Heart left ventricle (tissue), 13 donors: ENCODE measurements around the gene SH3BP2.

Experiments
- CTCF ChIP-seq, 12 donors: fragments of 200-600 bp; sonication (generic) in 4 of 12; IDR thresholded peaks; one replicate each; pipeline versions ENCODE4 v1.5.0 to v1.8.0; 2018 to 2022; ENCODE audit warnings: antibody characterized with exemption in 12 of 12, mild to moderate bottlenecking in 5 of 12
- POLR2A ChIP-seq, 2 donors: fragments of 450-650 bp; IDR thresholded peaks; one replicate each; pipeline ENCODE4 v1.6.1; 2017; ENCODE audit warnings: antibody characterized with exemption in 2 of 2, mild to moderate bottlenecking in 2 of 2, moderate library complexity in 2 of 2
- donor health status: ischemic (EF 13 %, LVEDD 7.1; RV severe dilation, severe dysfunction).
- donor health status: DM: no; HTN: yes; CAD: no.
- donor health status: DM: no; HTN: no; CAD: no.
- donor health status: ischemic (EF 25% LVEDD 6.9; RV normal size, moderate dysfunction).
- donor health status: ischemic (EF 25% LVEDD 5.7; RV mildly dilated, moderate dysfunction).
- donor health status: ischemic (EF 35%, LVEDD 5.7; RV mildly dilated, moderate dysfunction).
- donor health status: nonischemic (EF 11% LVEDD 7.7; RV severe dilation, severe dysfunction).
- donor health status: DM: yes; HTN: yes; CAD: no.
- donor health status: PGD.
- donor health status: ischemic (EF 29% LVEDD 5.4; RV normal size, mild dysfunction).
- donor health status: nonischemic (EF 23%, LVEDD 6.1; RV moderate dilation, normal function).

DNA sequence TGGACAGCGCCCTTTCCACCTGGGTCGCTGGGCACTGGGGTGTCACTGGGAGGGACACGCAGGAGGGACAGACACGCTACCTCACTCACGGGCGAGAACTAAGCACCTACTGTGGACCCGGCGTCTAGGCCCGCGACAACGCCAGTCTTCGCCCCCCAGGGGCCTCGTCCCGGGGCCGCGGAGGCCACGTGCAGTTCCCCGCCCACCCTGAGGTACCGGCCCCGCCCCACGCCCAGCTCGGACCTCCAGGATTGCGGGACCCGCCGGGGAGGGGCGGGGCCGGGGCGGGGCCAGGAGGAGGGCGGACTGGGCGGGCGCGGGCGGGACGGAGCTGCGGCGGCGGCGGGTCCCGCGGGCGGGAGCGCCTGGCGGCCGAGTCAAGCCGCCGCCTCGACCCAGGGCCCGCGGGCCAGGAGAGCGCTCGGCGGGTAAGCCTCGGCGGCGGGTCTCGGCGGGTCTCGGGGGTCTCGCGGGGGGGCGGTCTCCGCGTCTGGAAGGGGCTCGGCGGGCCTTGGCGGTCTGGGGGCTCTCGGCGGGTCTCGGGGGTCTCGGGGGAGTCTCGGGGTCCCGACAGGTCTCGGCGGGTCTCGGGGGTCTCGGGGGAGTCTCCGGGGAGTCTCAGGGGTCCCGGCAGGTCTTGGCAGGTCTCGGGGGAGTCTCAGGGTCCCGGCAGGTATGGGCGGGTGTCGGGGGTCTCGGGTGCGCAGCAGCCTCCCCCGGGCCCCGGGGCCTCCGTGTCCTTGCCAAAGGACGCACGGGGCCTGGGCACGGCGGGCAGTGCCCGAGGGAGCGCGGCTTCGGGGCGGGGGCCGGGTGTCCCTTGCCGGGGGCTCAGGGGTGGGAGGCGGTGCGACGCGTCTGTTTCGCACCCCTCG, at the start of gene SH3BP2:
- TF ChIP-seq POLR2A (IDR thresholded peaks at IDR 0.05) (peak in 1 of 2 donors; percentile 37), CTCF (IDR thresholded peaks at IDR 0.05) (no peak)
